Neural crest cell (in vitro differentiated cells): ENCODE results near the gene TSSK6. TPM values are rescaled to one million over a fixed set of nuclear protein-coding genes. Genes with fewer than 3 reads are reported as not detected.

Experiments
- DNase-seq: peaks from one replicate; pipeline ENCODE4 v3.0.0; 2021; ENCODE audit warnings: low read depth, mixed read lengths, low spot score
- H3K27ac Mint-ChIP-seq: one replicate; pipeline ENCODE4 v1.8.0; 2021; ENCODE audit warnings: mild to moderate bottlenecking, mixed read lengths; ENCODE audit not compliant: unreplicated experiment
- H3K27me3 Mint-ChIP-seq: 2 replicates; pipeline ENCODE4 v1.8.0; 2021; ENCODE audit warnings: low read depth, mild to moderate bottlenecking, mixed read lengths
- H3K36me3 Mint-ChIP-seq: 2 replicates; pipeline ENCODE4 v1.8.0; 2021; ENCODE audit warnings: low read depth, mild to moderate bottlenecking, mixed read lengths
- H3K4me1 Mint-ChIP-seq: 2 replicates; pipeline ENCODE4 v1.8.0; 2021; ENCODE audit warnings: mixed read lengths
- H3K4me3 Mint-ChIP-seq: one replicate; pipeline ENCODE4 v1.8.0; 2021; ENCODE audit warnings: mild to moderate bottlenecking, mixed read lengths
- H3K9me3 Mint-ChIP-seq: 2 replicates; pipeline ENCODE4 v1.8.0; 2021; ENCODE audit warnings: mixed read lengths
- total RNA-seq: library from RNA; stranded (reverse); gene quantifications from 2 replicates; pipeline ENCODE4 v1.2.1, GENCODE V29; 2021
- TF ChIP-seq, protein P1 (sequence below): fragments of 200-600 bp; sonication (generic); conservative IDR thresholded peaks from 2 replicates; pipeline ENCODE4 v1.5.0; 2021; ENCODE audit warnings: antibody characterized with exemption, mild to moderate bottlenecking

The TSSK6 gene
- total RNA-seq, 1 donor from 2014 or later = 2.9 TPM

DNA sequence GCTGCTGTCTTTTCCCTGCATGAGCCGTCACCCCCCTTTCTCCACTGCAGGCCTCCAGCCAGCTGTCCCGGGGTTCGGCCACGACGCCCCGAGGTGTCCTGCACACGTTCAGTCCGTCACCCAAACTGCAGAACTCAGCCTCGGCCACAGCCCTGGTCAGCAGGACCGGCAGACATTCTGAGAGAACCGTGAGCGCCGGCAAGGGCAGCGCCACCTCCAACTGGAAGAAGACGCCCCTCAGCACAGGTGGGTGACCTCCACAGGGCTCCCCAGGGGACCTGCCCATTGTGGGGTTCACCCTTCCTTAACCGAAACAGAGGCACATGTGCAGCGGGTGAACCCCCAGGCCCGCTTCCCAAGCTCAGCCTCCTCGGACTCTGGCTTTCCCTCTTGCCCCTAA is 13.1 kb downstream of the TSSK6 start:
- Mint-ChIP-seq H3K36me3 (peaks cover 7% of the 10 kb centered on the region), H3K4me1 (no peaks in the 10 kb centered on the region), H3K27ac (no peak overlapping the region), H3K9me3 (no peaks in the 10 kb centered on the region), H3K4me3 (no peak overlapping the region), H3K27me3 (no peaks in the 10 kb centered on the region)
- TF ChIP-seq, protein P1, sequence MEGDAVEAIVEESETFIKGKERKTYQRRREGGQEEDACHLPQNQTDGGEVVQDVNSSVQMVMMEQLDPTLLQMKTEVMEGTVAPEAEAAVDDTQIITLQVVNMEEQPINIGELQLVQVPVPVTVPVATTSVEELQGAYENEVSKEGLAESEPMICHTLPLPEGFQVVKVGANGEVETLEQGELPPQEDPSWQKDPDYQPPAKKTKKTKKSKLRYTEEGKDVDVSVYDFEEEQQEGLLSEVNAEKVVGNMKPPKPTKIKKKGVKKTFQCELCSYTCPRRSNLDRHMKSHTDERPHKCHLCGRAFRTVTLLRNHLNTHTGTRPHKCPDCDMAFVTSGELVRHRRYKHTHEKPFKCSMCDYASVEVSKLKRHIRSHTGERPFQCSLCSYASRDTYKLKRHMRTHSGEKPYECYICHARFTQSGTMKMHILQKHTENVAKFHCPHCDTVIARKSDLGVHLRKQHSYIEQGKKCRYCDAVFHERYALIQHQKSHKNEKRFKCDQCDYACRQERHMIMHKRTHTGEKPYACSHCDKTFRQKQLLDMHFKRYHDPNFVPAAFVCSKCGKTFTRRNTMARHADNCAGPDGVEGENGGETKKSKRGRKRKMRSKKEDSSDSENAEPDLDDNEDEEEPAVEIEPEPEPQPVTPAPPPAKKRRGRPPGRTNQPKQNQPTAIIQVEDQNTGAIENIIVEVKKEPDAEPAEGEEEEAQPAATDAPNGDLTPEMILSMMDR = no peak
- DNase-seq = no peak

DNA sequence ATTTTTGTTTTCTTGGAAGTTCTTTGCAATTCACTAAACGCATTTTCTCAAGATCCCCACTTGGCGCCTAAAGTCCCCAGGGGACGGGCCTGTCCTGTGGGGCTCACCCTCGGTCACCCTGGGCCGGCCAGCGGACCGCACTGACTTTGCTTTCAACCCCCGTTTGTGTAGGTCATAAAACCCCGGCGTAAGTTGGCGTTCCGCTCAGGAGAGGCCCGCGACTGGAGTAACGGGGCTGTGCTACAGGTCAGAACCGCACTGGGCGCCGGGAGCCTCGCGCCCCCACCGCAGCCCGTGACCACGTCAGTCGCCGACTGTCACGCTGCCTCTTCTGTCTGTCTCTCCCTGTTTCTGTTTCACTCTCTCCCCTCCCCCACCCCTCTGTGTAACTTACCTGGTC is 13.6 kb downstream of the TSSK6 start:
- H3K9me3 Mint-ChIP-seq = no peaks in the 10 kb centered on the region
- H3K27me3 Mint-ChIP-seq = no peaks in the 10 kb centered on the region
- DNase-seq = no peak
- TF ChIP-seq, protein P1 = no peak
- peaks cover 7% of the 10 kb centered on the region for H3K36me3 Mint-ChIP-seq
- H3K4me1 Mint-ChIP-seq = no peaks in the 10 kb centered on the region
- H3K4me3 Mint-ChIP-seq = no peak overlapping the region
- no peak overlapping the region for H3K27ac Mint-ChIP-seq

DNA sequence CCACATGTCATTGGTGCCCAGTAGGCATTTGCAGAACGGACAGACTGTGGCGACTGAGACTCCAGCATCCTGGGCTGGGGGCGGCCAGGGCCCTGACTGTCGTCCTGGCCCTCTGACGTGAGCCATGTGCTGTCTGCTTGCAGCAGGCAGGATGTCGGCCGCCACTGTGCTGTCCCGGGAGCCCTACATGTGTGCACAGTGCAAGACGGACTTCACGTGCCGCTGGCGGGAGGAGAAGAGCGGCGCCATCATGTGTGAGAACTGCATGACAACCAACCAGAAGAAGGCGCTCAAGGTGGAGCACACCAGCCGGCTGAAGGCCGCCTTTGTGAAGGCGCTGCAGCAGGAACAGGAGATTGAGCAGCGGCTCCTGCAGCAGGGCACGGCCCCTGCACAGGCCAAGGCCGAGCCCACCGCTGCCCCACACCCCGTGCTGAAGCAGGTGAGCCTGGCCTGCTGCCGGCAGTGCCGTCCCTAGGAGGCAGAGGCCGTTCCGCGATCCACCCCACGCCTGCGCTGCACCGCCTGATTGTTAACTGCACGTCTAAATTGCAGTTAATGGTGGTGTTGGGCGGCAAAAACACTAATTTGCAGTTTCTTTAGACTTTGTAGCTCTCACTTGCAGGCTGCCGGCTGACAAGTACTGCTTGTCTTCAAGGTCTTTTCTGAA is 14.2 kb downstream of the TSSK6 start:
- Mint-ChIP-seq H3K9me3 (no peaks in the 10 kb centered on the region), H3K36me3 (peaks cover 7% of the 10 kb centered on the region), H3K4me1 (no peaks in the 10 kb centered on the region), H3K4me3 (no peak overlapping the region), H3K27ac (no peak overlapping the region), H3K27me3 (no peaks in the 10 kb centered on the region)
- TF ChIP-seq, protein P1 = no peak
- no peak for DNase-seq

- H3K27me3 Mint-ChIP-seq = no peaks in the 10 kb centered on the region
- H3K27ac Mint-ChIP-seq = no peak overlapping the region
- TF ChIP-seq, protein P1 = no peak
- H3K4me3 Mint-ChIP-seq = no peak overlapping the region
- no peak for DNase-seq
- H3K9me3 Mint-ChIP-seq = no peaks in the 10 kb centered on the region
- no peaks in the 10 kb centered on the region for H3K4me1 Mint-ChIP-seq
- peaks cover 7% of the 10 kb centered on the region for H3K36me3 Mint-ChIP-seq
Observed at GRCh38 chr19:19499272-19499995, 15.9 kb downstream of the TSSK6 start.

- no peak for DNase-seq
- Mint-ChIP-seq H3K27me3 (no peaks in the 10 kb centered on the region), H3K9me3 (no peaks in the 10 kb centered on the region), H3K36me3 (peaks cover 2% of the 10 kb centered on the region), H3K27ac (no peak overlapping the region), H3K4me1 (no peaks in the 10 kb centered on the region), H3K4me3 (no peak overlapping the region)
- TF ChIP-seq, protein P1 = no peak
Observed at GRCh38 chr19:19498255-19498991, 16.9 kb downstream of the TSSK6 start.
